K562 (cell line): ENCODE data around the gene TRMT1. TPM values are rescaled to one million over a fixed set of nuclear protein-coding genes. Genes with fewer than 3 reads are reported as not detected.
A peak's percentile ranks its signal among the peaks of the same experiment; 100 is the strongest.

Source experiments
- DNMT1 ChIP-seq: fragments of 450-650 bp; IDR thresholded peaks from 2 replicates; pipeline ENCODE4 v1.6.1; 2016; ENCODE audit warnings: antibody characterized with exemption, mild to moderate bottlenecking
- HNRNPLL ChIP-seq: fragments of 200-400 bp; formaldehyde crosslinking; IDR thresholded peaks from 2 replicates; pipeline ENCODE4 v1.6.1; 2017; ENCODE audit warnings: low read length, low read depth, mild to moderate bottlenecking; ENCODE audit not compliant: poor library complexity, severe bottlenecking
- LARP7 ChIP-seq: fragments of 450-650 bp; IDR thresholded peaks from 2 replicates; pipeline ENCODE4 v1.6.1; 2016
- NR1H2 ChIP-seq: sonication (generic); formaldehyde crosslinking; IDR thresholded peaks from 2 replicates; pipeline ENCODE4 v1.4.0; 2020; ENCODE audit warnings: mild to moderate bottlenecking, missing genetic modification reagents
- OTX1 ChIP-seq: fragments of 450-650 bp; formaldehyde crosslinking; IDR thresholded peaks from 2 replicates; pipeline ENCODE4 v1.4.0; 2022; ENCODE audit warnings: mild to moderate bottlenecking
- TAF1 ChIP-seq: IDR thresholded peaks from 2 replicates; pipeline ENCODE4 v1.6.1; 2011; ENCODE audit warnings: mild to moderate bottlenecking, low read length, moderate library complexity; ENCODE audit not compliant: insufficient read depth, control insufficient read depth, severe bottlenecking; ENCODE audit errors: extremely low read depth
- XRCC3 ChIP-seq: fragments of 450-650 bp; IDR thresholded peaks from 2 replicates; pipeline ENCODE4 v1.6.1; 2017; ENCODE audit warnings: mild to moderate bottlenecking, moderate library complexity
- ZC3H4 ChIP-seq: sonication (generic); formaldehyde crosslinking; IDR thresholded peaks from 2 replicates; pipeline ENCODE4 v1.9.0; 2021; ENCODE audit warnings: missing genetic modification reagents, borderline replicate concordance
- ZNF431 ChIP-seq: sonication (generic); formaldehyde crosslinking; IDR thresholded peaks from 2 replicates; pipeline ENCODE4 v1.8.0; 2022; ENCODE audit warnings: mild to moderate bottlenecking, missing genetic modification reagents
- polyA plus RNA-seq, 8 experiments: library from polyadenylated mRNA; depleted of rRNA in 4 of 8; stranded (reverse) in 5 of 8; unstranded in 3 of 8; fragments of >200 nt; fragmentation: Nextera tagmentation in 2 of 8; fragmentation: Illumina TruSeq in 1 of 8; extraction: Ambion mirVana in 2 of 8; extraction: Trizol in 1 of 8; gene quantifications; 2 replicates each; pipeline versions ENCODE4 v1.2.1 to v1.2.3, GENCODE V29; 2011 to 2014; ENCODE audit warnings: inconsistent platforms in 1 of 8, missing spikeins in 1 of 8
- total RNA-seq, 7 experiments: library from RNA; depleted of rRNA in 6 of 7; stranded (reverse); fragments of >200 nt in 6 of 7; fragmentation: Illumina TruSeq in 2 of 7; extraction: Trizol in 2 of 7; gene quantifications; 2 replicates each; pipeline versions ENCODE4 v1.2.1 to v1.2.3, GENCODE V29; 2011 to 2021; ENCODE audit warnings: low replicate concordance in 1 of 7
- TF ChIP-seq, protein P1 (sequence below): sonication (generic); formaldehyde crosslinking; IDR thresholded peaks from 2 replicates; pipeline ENCODE4 v1.8.0; 2023; ENCODE audit warnings: mild to moderate bottlenecking, missing genetic modification reagents
- TF ChIP-seq, protein P2 (sequence below), 2 experiments: fragments of 450-650 bp in 1 of 2; sonication (generic) in 1 of 2; formaldehyde crosslinking in 1 of 2; IDR thresholded peaks in 1 of 2; conservative IDR thresholded peaks in 1 of 2; 2 replicates each; pipeline versions ENCODE4 v1.6.1 to v1.8.1; 2016 to 2023; ENCODE audit warnings: mild to moderate bottlenecking in 2 of 2, moderate library complexity in 2 of 2, inconsistent platforms in 1 of 2, missing genetic modification reagents in 1 of 2
- TF ChIP-seq, protein P3 (sequence below), 2 experiments: fragments of 450-650 bp; IDR thresholded peaks; 2 replicates each; pipeline ENCODE4 v1.6.1; 2016
- TF ChIP-seq, protein P4 (sequence below), 2 experiments: fragments of 450-650 bp in 1 of 2; IDR thresholded peaks; 2 replicates each; pipeline ENCODE4 v1.6.1; 2011 to 2017; ENCODE audit warnings: low read depth in 2 of 2, antibody characterized with exemption in 1 of 2, borderline replicate concordance in 1 of 2, low read length in 1 of 2, mild to moderate bottlenecking in 1 of 2, mixed read lengths in 1 of 2; ENCODE audit not compliant: control insufficient read depth in 1 of 2
- TF ChIP-seq, protein P5 (sequence below): fragments of 450-650 bp; IDR thresholded peaks from 2 replicates; pipeline ENCODE4 v1.6.1; 2018; ENCODE audit warnings: mild to moderate bottlenecking, low read depth; ENCODE audit not compliant: partially characterized antibody

TRMT1 gene
- total and polyA plus RNA-seq, 9 of the 15 experiments (the other 6 are each of a cell fraction or from before 2014, with no cell fraction given): 5.8 to 158 (median 54.3) TPM

DNA sequence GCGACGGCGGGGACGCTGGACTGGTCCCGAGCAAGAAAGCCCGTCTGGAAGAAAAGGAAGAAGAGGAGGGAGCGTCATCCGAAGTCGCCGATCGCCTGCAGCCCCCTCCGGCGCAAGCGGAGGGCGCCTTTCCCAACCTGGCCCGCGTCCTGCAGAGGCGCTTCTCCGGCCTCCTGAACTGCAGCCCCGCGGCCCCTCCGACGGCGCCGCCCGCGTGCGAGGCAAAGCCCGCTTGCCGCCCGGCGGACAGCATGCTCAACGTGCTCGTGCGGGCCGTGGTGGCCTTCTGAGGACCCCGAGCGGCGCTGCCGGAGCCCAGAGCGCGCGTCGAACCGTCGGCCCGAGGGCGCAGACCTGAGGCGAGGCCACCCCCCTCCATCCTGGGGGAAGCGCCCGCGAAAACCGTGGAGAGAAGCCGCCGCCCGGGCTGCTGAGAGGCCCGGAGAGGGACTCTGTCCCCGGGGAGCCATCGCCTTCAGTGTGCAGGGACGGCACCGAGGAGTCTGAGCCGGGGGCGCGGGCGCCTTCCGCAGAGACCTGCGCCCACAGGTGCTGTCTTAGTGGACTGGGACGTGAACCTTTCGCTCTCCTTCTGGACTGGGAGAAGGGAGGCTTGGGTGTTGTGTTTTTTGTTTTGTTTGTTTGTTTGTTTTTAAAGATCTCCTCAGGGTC is 37.2 kb upstream of the TRMT1 start (continued):
- TF ChIP-seq NR1H2 (CRISPR knock-in tag) (peak; percentile 32; the same call in 1 of the 2 replicates), ZC3H4 (CRISPR knock-in tag) (0 out of 2 replicates have a peak, but pooled peaks have one; percentile 10), TAF1 (peak; percentile 52), OTX1 (CRISPR knock-in tag) (0 out of 2 replicates have a peak, but pooled peaks have one; percentile 6), HNRNPLL (peak; percentile 7), ZNF431 (CRISPR knock-in tag) (no peak), LARP7 (peak; percentile 39; the same call in 1 of the 2 replicates), XRCC3 (no peak), DNMT1 (peak; percentile 97; the same call in 1 of the 2 replicates)
- TF ChIP-seq, protein P1, sequence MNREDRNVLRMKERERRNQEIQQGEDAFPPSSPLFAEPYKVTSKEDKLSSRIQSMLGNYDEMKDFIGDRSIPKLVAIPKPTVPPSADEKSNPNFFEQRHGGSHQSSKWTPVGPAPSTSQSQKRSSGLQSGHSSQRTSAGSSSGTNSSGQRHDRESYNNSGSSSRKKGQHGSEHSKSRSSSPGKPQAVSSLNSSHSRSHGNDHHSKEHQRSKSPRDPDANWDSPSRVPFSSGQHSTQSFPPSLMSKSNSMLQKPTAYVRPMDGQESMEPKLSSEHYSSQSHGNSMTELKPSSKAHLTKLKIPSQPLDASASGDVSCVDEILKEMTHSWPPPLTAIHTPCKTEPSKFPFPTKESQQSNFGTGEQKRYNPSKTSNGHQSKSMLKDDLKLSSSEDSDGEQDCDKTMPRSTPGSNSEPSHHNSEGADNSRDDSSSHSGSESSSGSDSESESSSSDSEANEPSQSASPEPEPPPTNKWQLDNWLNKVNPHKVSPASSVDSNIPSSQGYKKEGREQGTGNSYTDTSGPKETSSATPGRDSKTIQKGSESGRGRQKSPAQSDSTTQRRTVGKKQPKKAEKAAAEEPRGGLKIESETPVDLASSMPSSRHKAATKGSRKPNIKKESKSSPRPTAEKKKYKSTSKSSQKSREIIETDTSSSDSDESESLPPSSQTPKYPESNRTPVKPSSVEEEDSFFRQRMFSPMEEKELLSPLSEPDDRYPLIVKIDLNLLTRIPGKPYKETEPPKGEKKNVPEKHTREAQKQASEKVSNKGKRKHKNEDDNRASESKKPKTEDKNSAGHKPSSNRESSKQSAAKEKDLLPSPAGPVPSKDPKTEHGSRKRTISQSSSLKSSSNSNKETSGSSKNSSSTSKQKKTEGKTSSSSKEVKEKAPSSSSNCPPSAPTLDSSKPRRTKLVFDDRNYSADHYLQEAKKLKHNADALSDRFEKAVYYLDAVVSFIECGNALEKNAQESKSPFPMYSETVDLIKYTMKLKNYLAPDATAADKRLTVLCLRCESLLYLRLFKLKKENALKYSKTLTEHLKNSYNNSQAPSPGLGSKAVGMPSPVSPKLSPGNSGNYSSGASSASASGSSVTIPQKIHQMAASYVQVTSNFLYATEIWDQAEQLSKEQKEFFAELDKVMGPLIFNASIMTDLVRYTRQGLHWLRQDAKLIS (CRISPR knock-in tag): peak; percentile 72; the same call in 1 of the 2 replicates
- TF ChIP-seq, protein P2, sequence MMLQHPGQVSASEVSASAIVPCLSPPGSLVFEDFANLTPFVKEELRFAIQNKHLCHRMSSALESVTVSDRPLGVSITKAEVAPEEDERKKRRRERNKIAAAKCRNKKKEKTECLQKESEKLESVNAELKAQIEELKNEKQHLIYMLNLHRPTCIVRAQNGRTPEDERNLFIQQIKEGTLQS (IDR thresholded peaks at IDR 0.05): no peak
- TF ChIP-seq, protein P2 (CRISPR knock-in tag; conservative IDR thresholded peaks at IDR 0.05): peak; percentile 20; the same call in 1 of the 2 replicates
- TF ChIP-seq, protein P3, sequence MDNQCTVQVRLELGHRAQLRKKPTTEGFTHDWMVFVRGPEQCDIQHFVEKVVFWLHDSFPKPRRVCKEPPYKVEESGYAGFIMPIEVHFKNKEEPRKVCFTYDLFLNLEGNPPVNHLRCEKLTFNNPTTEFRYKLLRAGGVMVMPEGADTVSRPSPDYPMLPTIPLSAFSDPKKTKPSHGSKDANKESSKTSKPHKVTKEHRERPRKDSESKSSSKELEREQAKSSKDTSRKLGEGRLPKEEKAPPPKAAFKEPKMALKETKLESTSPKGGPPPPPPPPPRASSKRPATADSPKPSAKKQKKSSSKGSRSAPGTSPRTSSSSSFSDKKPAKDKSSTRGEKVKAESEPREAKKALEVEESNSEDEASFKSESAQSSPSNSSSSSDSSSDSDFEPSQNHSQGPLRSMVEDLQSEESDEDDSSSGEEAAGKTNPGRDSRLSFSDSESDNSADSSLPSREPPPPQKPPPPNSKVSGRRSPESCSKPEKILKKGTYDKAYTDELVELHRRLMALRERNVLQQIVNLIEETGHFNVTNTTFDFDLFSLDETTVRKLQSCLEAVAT (IDR thresholded peaks at IDR 0.05): peak; percentile 94 to 98
- TF ChIP-seq, protein P4, sequence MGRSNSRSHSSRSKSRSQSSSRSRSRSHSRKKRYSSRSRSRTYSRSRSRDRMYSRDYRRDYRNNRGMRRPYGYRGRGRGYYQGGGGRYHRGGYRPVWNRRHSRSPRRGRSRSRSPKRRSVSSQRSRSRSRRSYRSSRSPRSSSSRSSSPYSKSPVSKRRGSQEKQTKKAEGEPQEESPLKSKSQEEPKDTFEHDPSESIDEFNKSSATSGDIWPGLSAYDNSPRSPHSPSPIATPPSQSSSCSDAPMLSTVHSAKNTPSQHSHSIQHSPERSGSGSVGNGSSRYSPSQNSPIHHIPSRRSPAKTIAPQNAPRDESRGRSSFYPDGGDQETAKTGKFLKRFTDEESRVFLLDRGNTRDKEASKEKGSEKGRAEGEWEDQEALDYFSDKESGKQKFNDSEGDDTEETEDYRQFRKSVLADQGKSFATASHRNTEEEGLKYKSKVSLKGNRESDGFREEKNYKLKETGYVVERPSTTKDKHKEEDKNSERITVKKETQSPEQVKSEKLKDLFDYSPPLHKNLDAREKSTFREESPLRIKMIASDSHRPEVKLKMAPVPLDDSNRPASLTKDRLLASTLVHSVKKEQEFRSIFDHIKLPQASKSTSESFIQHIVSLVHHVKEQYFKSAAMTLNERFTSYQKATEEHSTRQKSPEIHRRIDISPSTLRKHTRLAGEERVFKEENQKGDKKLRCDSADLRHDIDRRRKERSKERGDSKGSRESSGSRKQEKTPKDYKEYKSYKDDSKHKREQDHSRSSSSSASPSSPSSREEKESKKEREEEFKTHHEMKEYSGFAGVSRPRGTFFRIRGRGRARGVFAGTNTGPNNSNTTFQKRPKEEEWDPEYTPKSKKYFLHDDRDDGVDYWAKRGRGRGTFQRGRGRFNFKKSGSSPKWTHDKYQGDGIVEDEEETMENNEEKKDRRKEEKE (IDR thresholded peaks at IDR 0.05; ENCODE audit: borderline replicate concordance in 1 of 2, control insufficient read depth in 1 of 2, low read depth in 2 of 2, low read length in 1 of 2): 0 out of 4 replicates have a peak, but pooled peaks of 1 of the 2 experiments have one; percentile 26
- TF ChIP-seq, protein P5, sequence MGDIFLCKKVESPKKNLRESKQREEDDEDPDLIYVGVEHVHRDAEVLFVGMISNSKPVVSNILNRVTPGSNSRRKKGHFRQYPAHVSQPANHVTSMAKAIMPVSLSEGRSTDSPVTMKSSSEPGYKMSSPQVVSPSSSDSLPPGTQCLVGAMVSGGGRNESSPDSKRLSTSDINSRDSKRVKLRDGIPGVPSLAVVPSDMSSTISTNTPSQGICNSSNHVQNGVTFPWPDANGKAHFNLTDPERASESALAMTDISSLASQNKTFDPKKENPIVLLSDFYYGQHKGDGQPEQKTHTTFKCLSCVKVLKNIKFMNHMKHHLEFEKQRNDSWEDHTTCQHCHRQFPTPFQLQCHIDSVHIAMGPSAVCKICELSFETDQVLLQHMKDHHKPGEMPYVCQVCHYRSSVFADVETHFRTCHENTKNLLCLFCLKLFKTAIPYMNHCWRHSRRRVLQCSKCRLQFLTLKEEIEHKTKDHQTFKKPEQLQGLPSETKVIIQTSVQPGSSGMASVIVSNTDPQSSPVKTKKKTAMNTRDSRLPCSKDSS: no peak
